ENCODE results near the gene ENOX1.

ENOX1 gene

DNA sequence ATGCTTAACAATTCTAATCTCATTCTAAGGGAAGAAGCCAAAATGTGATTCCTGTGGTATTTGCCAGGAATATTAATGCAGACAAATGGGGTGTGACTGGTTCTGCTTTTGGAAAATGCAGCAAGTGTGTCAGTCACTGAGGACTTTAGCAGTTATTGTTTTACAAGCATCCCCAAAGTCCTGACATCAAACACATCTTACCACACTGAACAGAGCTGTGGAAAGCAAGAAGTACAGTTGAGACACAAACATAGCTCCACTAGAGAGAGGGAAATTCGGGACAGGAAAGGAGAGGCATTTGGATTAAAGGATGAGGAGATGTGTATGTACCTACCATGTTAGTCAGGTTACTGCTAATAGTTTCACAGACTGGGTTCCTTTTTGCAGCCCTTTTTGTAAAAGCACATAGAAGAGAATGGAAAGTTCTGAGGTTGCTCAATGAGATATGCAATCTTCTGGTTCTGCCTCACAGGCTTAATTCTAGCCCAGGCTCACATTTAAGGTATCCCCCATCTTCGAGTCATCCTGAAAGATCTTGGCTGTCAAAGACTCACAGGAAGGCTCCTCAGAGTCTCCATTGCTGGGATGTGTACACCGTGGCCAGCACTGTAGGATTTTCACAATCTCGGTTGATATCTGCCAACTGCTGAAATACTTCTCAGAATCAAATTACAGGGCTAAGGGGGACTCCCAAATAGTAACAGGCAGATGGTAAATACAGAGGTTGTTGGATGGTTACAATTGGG lies 446.8 kb downstream of the ENOX1 start:
- DNase-seq: no peak

DNA sequence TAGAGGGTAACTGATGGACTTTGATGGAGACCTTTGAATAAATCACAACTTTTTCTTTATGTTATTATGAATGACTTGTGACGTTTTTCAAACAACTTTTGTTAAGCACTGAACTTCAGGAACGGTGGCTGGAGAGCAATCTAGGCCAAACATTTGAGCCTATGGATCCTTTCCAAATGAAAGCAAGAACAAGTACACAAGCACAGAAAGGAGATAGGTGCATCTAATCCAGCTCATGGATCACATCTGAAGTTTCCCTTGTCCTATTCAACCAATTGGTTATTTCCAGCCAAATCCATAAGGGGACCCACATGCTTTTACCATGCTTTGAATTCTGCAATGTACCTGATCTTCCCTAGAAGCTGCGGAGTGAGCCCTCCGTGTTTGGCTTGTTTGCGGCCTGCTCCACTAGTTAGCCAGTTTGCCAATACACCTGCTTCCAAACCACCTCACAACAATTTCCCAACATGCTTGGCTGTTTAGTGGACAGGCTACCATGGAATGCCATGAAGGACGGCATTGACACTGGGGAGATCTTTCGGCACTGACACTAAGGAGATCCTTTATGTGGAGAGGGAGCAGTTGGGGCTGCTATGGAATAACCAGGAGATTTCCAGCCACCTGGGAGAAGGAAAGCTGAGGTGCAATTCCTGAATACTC lies 447.5 kb downstream of the ENOX1 start:
- no peak for DNase-seq

- no peak for DNase-seq
These were observed 451.0 kb downstream of the ENOX1 start for GRCh38 chr13:43335764-43336163.

GRCh38 chr13:43333176-43333575 lies 453.6 kb downstream of the ENOX1 start:
- no peak for DNase-seq

GRCh38 chr13:43331672-43332071 lies 455.1 kb downstream of the ENOX1 start:
- no peak for DNase-seq

DNA sequence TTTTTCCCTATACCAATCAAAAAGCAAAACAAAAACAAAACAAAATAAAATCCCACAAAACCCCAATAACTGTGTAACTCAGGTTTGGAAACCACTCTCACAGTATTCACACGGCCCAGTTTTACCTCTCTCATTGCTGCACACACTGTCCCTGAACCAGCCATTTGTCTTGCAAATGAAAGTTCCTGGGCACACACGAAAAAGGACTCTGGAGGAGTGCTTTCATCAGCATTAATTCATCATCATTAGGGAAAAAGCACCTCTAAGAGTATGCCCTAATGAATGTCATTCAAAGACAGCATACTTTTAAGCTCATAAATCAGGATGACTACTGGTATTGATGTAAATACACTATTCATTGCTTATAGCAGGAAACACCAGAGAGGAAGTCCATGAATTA lies 457.1 kb downstream of the ENOX1 start:
- DNase-seq: no peak

DNA sequence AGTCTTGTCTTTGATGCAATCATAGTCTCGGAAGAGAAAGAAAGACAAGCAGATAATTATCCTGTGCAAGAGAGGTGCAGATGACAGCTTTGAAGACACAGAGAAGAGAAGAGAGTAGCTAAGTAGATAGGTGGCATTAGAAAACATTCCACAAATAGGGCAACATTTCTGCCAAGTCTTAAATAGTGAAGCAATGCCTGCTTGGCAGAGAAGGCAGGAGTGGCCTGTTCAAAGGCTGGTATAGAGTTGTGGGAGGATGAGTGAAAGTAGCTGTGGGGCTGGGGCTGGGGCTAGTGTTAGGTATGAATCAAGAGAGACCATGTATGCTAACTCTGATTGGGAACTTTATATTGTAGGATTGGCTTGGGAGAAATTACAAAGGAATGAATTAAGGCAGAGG lies 457.9 kb downstream of the ENOX1 start:
- no peak for DNase-seq

GRCh38 chr13:43326100-43326499 lies 460.7 kb downstream of the ENOX1 start:
- no peak for DNase-seq

DNA sequence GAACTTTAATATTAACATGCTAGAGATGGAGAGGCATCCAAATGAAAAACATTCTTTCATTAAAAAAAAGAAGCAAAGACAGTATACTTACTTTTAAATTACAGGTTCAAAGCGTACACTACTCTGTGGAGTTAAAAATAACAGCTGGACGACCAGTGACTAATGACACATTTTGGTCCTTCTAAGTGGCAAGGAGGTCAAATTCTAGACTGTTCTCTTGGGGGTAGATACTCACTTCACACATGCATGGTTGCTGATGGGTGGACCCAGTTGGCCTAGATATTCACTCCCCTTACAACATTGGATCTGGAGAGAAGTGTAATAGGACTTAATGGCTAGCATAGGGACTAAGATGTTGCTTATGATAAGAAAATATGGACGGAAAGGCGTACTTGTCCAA lies 461.1 kb downstream of the ENOX1 start:
- no peak for DNase-seq

DNA sequence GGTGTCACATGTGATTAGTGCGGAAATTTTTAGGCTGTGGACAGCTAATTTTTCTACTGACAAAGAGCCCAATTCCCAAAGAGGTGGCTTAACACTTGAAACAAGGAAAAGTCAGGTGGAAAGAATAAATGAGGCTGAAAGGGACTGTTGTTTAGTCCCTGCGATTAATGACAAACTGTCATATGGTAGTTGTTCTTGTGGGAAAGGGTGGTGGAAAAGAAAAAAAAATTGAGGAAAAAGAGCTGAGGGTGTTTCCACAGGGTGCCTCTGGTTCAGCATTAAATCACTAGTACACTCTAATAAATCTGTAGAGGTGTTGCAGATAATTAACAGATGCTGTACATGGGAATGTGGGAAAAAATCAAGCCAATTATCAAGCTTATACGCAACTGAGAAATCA lies 462.6 kb downstream of the ENOX1 start:
- DNase-seq: no peak

- no peak for DNase-seq
These were observed 466.9 kb downstream of the ENOX1 start for GRCh38 chr13:43319617-43320444.

GRCh38 chr13:43316946-43317353 lies 469.8 kb downstream of the ENOX1 start:
- no peak for DNase-seq

GRCh38 chr13:43316281-43316680 lies 470.5 kb downstream of the ENOX1 start:
- no peak for DNase-seq

GRCh38 chr13:43315522-43315921 lies 471.2 kb downstream of the ENOX1 start:
- DNase-seq: no peak

GRCh38 chr13:43309311-43309710 lies 477.5 kb downstream of the ENOX1 start:
- DNase-seq: no peak

- DNase-seq: peak; percentile 44
These were observed 478.8 kb downstream of the ENOX1 start for GRCh38 chr13:43307921-43308433.

DNA sequence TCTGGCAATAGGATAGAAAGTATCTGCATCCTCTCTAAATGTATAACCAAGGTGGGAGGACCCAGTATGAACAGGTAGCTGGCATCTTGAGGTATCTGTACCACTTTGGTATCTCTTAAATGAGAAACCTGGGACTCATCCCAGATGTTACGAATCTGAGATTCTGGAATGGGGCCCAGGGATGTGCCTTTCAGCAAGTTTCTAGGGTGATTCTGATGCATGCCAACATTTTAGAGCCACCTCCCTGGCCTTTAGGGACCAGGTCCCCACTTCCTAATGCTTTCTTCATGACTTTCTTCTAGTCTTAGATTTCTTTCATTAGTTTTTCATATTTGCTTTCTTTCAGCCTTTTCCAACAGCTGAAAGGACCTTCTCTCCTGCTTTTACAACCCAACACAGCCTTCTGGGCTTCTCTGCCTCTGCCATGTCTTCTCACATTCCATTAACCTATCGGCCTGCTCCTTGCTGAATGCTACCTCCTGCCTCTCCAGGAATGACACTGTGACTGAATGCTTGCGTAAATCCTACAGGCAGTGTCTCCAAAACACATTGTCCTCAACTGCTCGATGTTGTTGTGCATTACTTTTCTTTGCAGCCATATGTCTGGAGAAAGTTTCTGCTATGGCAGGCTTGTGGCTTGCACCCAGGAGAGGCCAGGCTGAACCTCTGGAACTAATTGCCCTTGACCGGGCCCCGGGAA lies 479.4 kb downstream of the ENOX1 start:
- DNase-seq: no peak

DNA sequence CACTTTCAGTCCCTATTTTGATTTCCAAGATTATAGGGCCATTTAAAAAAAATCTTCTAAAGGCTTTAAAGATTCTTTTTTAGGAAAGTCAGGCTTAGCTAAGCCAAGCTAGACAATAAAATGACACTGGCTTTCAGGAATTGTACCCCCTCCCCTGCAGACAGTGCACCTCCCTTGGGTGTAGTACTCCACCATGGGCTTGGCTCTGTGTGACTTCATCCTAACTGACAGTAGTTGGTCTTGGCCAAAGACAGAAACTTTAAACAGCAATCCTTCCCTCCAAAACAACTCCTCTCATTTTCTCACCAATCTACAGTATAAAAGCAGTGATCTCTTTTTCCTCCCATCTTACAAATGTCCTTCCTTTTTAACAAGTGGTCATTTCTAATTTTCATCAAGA lies 480.4 kb downstream of the ENOX1 start:
- no peak for DNase-seq

DNA sequence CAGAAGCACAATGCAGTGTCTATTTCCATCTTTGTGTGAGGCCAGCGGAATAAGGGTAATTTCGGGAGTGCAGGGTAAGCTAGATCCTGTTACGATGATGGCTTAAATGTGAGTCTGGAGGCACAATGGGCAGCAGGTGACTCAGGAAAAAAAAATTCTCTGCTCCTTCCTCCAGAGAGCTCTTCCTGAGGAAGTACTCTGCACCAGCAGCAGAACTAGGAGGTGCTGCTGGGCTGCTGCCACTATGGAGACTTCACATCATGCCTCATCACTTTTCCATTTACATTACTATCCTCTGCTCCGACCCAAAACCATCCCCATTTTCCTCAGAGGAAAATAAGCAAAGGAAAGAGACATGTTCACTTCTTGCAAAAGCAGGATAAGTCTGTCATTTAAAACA lies 481.4 kb downstream of the ENOX1 start:
- no peak for DNase-seq

DNA sequence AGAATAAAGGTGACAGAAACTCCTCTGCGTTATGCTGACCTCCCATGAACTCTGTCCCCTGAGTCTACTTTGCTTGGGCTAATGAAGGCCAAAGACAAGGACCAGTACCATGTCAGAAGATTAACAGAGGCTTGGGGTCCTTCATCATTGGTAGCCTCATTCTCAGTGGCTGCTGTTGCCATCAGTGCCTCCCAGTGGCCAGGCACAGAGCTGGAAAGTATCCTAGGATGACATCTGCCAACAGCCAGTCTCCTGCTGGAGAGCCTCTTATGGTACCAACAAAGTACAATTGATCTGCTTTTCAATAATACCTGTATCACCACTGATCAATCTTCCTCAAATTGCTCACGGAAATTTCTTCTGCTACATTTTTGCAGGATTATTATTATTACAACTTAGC lies 481.8 kb downstream of the ENOX1 start:
- no peak for DNase-seq

- DNase-seq: no peak
These were observed 482.3 kb downstream of the ENOX1 start for GRCh38 chr13:43304449-43304848.

- DNase-seq: no peak
These were observed 483.6 kb downstream of the ENOX1 start for GRCh38 chr13:43303033-43303729.

Measured in CD4-positive, alpha-beta T cell treated with Interleukin-15 for 1 hour (primary cell).